Bronchial epithelial cell (primary cell): ENCODE data around the gene TRAPPC14. TPM values are rescaled to one million over a fixed set of nuclear protein-coding genes. Genes with fewer than 3 reads are reported as not detected.

Source experiments
- DNase-seq: peaks from one replicate; pipeline ENCODE4 v3.0.0-alpha.2; 2010; ENCODE audit warnings: low read depth
- FAIRE-seq: peaks from 2 replicates; lab custom pipeline; 2011; peaks lifted over from hg19 to GRCh38; lab: Jason Lieb, UNC
- H3K27me3 ChIP-seq: 2 replicates; pipeline ENCODE4 v1.5.1; 2011; ENCODE audit warnings: low read length; ENCODE audit not compliant: control insufficient read depth, insufficient read depth
- H3K36me3 ChIP-seq: 2 replicates; pipeline ENCODE4 v1.5.1; 2011; ENCODE audit warnings: low read length; ENCODE audit not compliant: control insufficient read depth, insufficient read depth
- H3K4me3 ChIP-seq: 2 replicates; pipeline ENCODE4 v1.5.1; 2011; ENCODE audit warnings: mild to moderate bottlenecking, low read depth, low read length, control low read depth
- CTCF ChIP-seq: IDR thresholded peaks from 2 replicates; pipeline ENCODE4 v1.5.1; 2011; ENCODE audit warnings: mild to moderate bottlenecking, moderate library complexity, low read length, control low read depth, inconsistent platforms; ENCODE audit not compliant: insufficient read depth, severe bottlenecking
- total RNA-seq: library from RNA; depleted of rRNA; stranded (reverse); fragments of >200 nt; gene quantifications from 2 replicates; pipeline ENCODE4 v1.2.1, GENCODE V29; 2014

The TRAPPC14 gene
- total RNA-seq, 1 donor from 2014 or later: 3.4 TPM

- FAIRE-seq (no peak), DNase-seq (peak; percentile 64)
- Histone ChIP-seq H3K27me3 (no peaks in the 10 kb centered on the region), H3K4me3 (peak within 1 kb of the TSS; percentile 93), H3K36me3 (no peaks in the 10 kb centered on the region)
- TF ChIP-seq CTCF: no peak
Measured at GRCh38 chr7:100126931-100127865, 31.3 kb downstream of the TRAPPC14 start, which contains the start of gene MBLAC1. MBLAC1 (plus strand) TSS chr7:100126967; CDS start chr7:100127396, 429 bp downstream.

- FAIRE-seq: no peak
Measured at GRCh38 chr7:100126239-100126930, 32.1 kb downstream of the TRAPPC14 start.

GRCh38 chr7:100124301-100125230 lies 34.0 kb downstream of the TRAPPC14 start:
- no peak for FAIRE-seq
- no peak for TF ChIP-seq CTCF
- Histone ChIP-seq H3K27me3 (no peaks in the 10 kb centered on the region), H3K4me3 (no peak overlapping the region), H3K36me3 (no peaks in the 10 kb centered on the region)
- no peak for DNase-seq

More at GRCh38 chr7:100126239-100126930, 32.1 kb downstream of the TRAPPC14 start:
- no peak for DNase-seq
- H3K36me3 ChIP-seq: no peaks in the 10 kb centered on the region
- H3K4me3 ChIP-seq: peak overlapping the region; percentile 93
- no peak for TF ChIP-seq CTCF
- no peaks in the 10 kb centered on the region for H3K27me3 ChIP-seq

GRCh38 chr7:100122568-100122967 lies 36.0 kb downstream of the TRAPPC14 start:
- no peaks in the 10 kb centered on the region for H3K27me3 ChIP-seq
- no peak for TF ChIP-seq CTCF
- FAIRE-seq: no peak

GRCh38 chr7:100122067-100122466 lies 36.5 kb downstream of the TRAPPC14 start:
- FAIRE-seq (no peak), DNase-seq (no peak)
- H3K36me3 ChIP-seq: no peaks in the 10 kb centered on the region
- TF ChIP-seq CTCF: no peak
- H3K4me3 ChIP-seq: no peak overlapping the region
- H3K27me3 ChIP-seq: no peaks in the 10 kb centered on the region

More at GRCh38 chr7:100122568-100122967, 36.0 kb downstream of the TRAPPC14 start:
- Histone ChIP-seq H3K4me3 (no peak overlapping the region), H3K36me3 (no peaks in the 10 kb centered on the region)
- no peak for DNase-seq
